Measurements from ENCODE around the gene FOSL2. TPM values are rescaled to one million over a fixed set of nuclear protein-coding genes. Genes with fewer than 3 reads are reported as not detected.

Gene FOSL2
- total and polyA plus RNA-seq, 2 experiments from 2014 or later, result 0.60 to 4.3 TPM

GRCh38 chr2:28463893-28464292, 71.2 kb downstream of the FOSL2 start:
- Histone ChIP-seq H3K4me1 (ENCODE audit: insufficient read depth) (no peaks in the 10 kb centered on the region), H3K4me3 (no peak overlapping the region), H3K27ac (ENCODE audit: low read depth) (no peak overlapping the region), H3F3A (replicated peaks; ENCODE audit: low read depth) (no peaks in the 10 kb centered on the region), H3K4me2 (no peak overlapping the region), H3K36me3 (ENCODE audit: insufficient read depth) (no peaks in the 10 kb centered on the region), H3K9me2 (ENCODE audit: insufficient read depth) (0 out of 2 replicates have a peak, but pooled peaks cover 8% of the 10 kb centered on the region), H2AFZ (no peak overlapping the region), H3K27me3 (ENCODE audit: insufficient read depth) (no peaks in the 10 kb centered on the region), H3K79me2 (replicated peaks; ENCODE audit: insufficient read depth) (no peaks in the 10 kb centered on the region), H4K20me1 (replicated peaks; ENCODE audit: insufficient read depth) (no peaks in the 10 kb centered on the region)
- DNase-seq (ENCODE audit: low spot score) (no peak), ATAC-seq (no peak)
- H3K27me3 Mint-ChIP-seq (ENCODE audit: insufficient read depth, low read depth, poor library complexity), result no peaks in the 10 kb centered on the region
- H3K4me1 Mint-ChIP-seq, result no peaks in the 10 kb centered on the region
- TF ChIP-seq ZNF331 (CRISPR knock-in tag; IDR thresholded peaks at IDR 0.05; ENCODE audit: low read depth) (no peak), CTCF (conservative IDR thresholded peaks at IDR 0.05; ENCODE audit: low read depth in 2 of 2) (no peak), STAT1 (IDR thresholded peaks at IDR 0.05; ENCODE audit: unreplicated experiment) (no peak), ZNF114 (CRISPR knock-in tag; IDR thresholded peaks at IDR 0.05) (no peak), REST (IDR thresholded peaks at IDR 0.05; ENCODE audit: unreplicated experiment) (no peak), JUNB (IDR thresholded peaks at IDR 0.05; ENCODE audit: unreplicated experiment) (no peak), POLR2AphosphoS5 (IDR thresholded peaks at IDR 0.05; ENCODE audit: low read depth) (no peak), EZH2 (IDR thresholded peaks at IDR 0.05; ENCODE audit: low read depth, unreplicated experiment) (no peak)
- no peak overlapping the region for H3K4me3 Mint-ChIP-seq
- H3K9me3 Mint-ChIP-seq, result peaks cover 12% of the 10 kb centered on the region; the same call in 1 of the 3 replicates
- no peak overlapping the region for H3K27ac Mint-ChIP-seq
- no peaks in the 10 kb centered on the region for H3K36me3 Mint-ChIP-seq (ENCODE audit: low read depth)

GRCh38 chr2:28465148-28465885, 72.7 kb downstream of the FOSL2 start:
- H3F3A ChIP-seq (replicated peaks; ENCODE audit: low read depth), result no peaks in the 10 kb centered on the region
- H3K9me2 ChIP-seq (ENCODE audit: insufficient read depth), result 0 out of 2 replicates have a peak, but pooled peaks cover 8% of the 10 kb centered on the region
- H3K27ac ChIP-seq (ENCODE audit: low read depth), result no peak overlapping the region
- no peaks in the 10 kb centered on the region for H3K79me2 ChIP-seq (replicated peaks; ENCODE audit: insufficient read depth)
- H2AFZ ChIP-seq, result no peak overlapping the region
- no peak overlapping the region for H3K4me3 ChIP-seq
- H3K9me3 Mint-ChIP-seq, result peaks cover 12% of the 10 kb centered on the region; the same call in 1 of the 3 replicates
- no peak for ATAC-seq
- no peaks in the 10 kb centered on the region for H4K20me1 ChIP-seq (replicated peaks; ENCODE audit: insufficient read depth)
- no peaks in the 10 kb centered on the region for H3K27me3 ChIP-seq (ENCODE audit: insufficient read depth)
- no peaks in the 10 kb centered on the region for H3K4me1 ChIP-seq (ENCODE audit: insufficient read depth)
- no peak overlapping the region for H3K27ac Mint-ChIP-seq
- H3K27me3 Mint-ChIP-seq (ENCODE audit: insufficient read depth, low read depth, poor library complexity), result peaks cover 2% of the 10 kb centered on the region
- no peak overlapping the region for H3K4me3 Mint-ChIP-seq
- H3K4me2 ChIP-seq, result no peak overlapping the region
- H3K4me1 Mint-ChIP-seq, result no peaks in the 10 kb centered on the region
- DNase-seq (ENCODE audit: low spot score), result no peak
- H3K36me3 Mint-ChIP-seq (ENCODE audit: low read depth), result no peaks in the 10 kb centered on the region
- H3K36me3 ChIP-seq (ENCODE audit: insufficient read depth), result no peaks in the 10 kb centered on the region
- no peak for TF ChIP-seq ETS1 (IDR thresholded peaks at IDR 0.05)
- no peak for TF ChIP-seq STAT1 (IDR thresholded peaks at IDR 0.05; ENCODE audit: unreplicated experiment)
- TF ChIP-seq CREB1 (CRISPR knock-in tag; IDR thresholded peaks at IDR 0.05; ENCODE audit: low read depth), result no peak
- TF ChIP-seq JUNB (IDR thresholded peaks at IDR 0.05; ENCODE audit: unreplicated experiment), result no peak
- no peak for TF ChIP-seq ZNF331 (CRISPR knock-in tag; IDR thresholded peaks at IDR 0.05; ENCODE audit: low read depth)
